Transverse colon (tissue), 3 donors: ENCODE results near the gene ERVW-1.

Source experiments
- CTCF ChIP-seq, 5 experiments: fragments of 200-600 bp in 3 of 5; fragments of 450-650 bp in 2 of 5; sonication (generic) in 3 of 5; IDR thresholded peaks; 1 replicate in 2 of 5; 2 replicates in 3 of 5; pipeline ENCODE4 v1.5.1; 2016 to 2017; ENCODE audit warnings: antibody characterized with exemption in 5 of 5, inconsistent platforms in 3 of 5, mild to moderate bottlenecking in 2 of 5, moderate library complexity in 1 of 5
- POLR2A ChIP-seq: fragments of 450-650 bp; IDR thresholded peaks from one replicate; pipeline ENCODE4 v1.6.1; 2016; ENCODE audit warnings: antibody characterized with exemption, mild to moderate bottlenecking, moderate library complexity

GRCh38 chr7:92451645-92452044 lies 26.1 kb downstream of the ERVW-1 start:
- TF ChIP-seq CTCF (IDR thresholded peaks at IDR 0.05) (no peak), POLR2A (no peak)
